A673 (cell line): ENCODE results near the gene HBQ1.
"Not testable (repeated sequence)": the region's sequence is repeated elsewhere in the genome, so short reads cannot be mapped to it uniquely, and the experiment has no call there.

ENCODE experiments used
- EZH2 ChIP-seq: fragments of 200-600 bp; sonication (generic); IDR thresholded peaks from 2 replicates; pipeline ENCODE4 v1.6.1; 2017; ENCODE audit warnings: borderline replicate concordance, low read depth, mild to moderate bottlenecking, mixed read lengths, antibody characterized with exemption, low read length; ENCODE audit not compliant: poor library complexity, severe bottlenecking
- TF ChIP-seq, protein P1 (sequence below): fragments of 300-800, 200-600 bp; sonication (generic); conservative IDR thresholded peaks from 2 replicates; pipeline ENCODE4 v1.5.1; 2017; ENCODE audit warnings: low read depth, mild to moderate bottlenecking, antibody characterized with exemption, low read length, moderate library complexity, mixed read lengths

DNA sequence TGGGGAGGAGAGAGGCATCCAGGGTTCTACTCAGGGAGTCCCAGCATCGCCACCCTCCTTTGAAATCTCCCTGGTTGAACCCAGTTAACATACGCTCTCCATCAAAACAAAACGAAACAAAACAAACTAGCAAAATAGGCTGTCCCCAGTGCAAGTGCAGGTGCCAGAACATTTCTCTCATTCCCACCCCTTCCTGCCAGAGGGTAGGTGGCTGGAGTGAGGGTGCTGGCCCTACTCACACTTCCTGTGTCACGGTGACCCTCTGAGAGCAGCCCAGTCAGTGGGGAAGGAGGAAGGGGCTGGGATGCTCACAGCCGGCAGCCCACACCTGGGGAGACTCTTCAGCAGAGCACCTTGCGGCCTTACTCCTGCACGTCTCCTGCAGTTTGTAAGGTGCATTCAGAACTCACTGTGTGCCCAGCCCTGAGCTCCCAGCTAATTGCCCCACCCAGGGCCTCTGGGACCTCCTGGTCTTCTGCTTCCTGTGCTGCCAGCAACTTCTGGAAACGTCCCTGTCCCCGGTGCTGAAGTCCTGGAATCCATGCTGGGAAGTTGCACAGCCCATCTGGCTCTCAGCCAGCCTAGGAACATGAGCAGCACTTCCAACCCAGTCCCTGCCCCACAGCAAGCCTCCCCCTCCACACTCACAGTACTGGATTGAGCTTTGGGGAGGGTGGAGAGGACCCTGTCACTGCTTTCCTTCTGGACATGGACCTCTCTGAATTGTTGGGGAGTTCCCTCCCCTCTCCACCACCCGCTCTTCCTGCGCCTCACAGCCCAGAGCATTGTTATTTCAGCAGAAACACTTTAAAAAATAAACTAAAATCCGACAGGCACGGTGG lies 6.1 kb upstream of the HBQ1 start:
- TF ChIP-seq EZH2, result not testable (repeated sequence)
- TF ChIP-seq, protein P1, sequence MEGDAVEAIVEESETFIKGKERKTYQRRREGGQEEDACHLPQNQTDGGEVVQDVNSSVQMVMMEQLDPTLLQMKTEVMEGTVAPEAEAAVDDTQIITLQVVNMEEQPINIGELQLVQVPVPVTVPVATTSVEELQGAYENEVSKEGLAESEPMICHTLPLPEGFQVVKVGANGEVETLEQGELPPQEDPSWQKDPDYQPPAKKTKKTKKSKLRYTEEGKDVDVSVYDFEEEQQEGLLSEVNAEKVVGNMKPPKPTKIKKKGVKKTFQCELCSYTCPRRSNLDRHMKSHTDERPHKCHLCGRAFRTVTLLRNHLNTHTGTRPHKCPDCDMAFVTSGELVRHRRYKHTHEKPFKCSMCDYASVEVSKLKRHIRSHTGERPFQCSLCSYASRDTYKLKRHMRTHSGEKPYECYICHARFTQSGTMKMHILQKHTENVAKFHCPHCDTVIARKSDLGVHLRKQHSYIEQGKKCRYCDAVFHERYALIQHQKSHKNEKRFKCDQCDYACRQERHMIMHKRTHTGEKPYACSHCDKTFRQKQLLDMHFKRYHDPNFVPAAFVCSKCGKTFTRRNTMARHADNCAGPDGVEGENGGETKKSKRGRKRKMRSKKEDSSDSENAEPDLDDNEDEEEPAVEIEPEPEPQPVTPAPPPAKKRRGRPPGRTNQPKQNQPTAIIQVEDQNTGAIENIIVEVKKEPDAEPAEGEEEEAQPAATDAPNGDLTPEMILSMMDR, result not testable (repeated sequence)
